Upper lobe of left lung (tissue), 4 donors: ENCODE results near the gene SH2D3C.

Experiments used
- POLR2A ChIP-seq, 4 donors: fragments of 450-650 bp; IDR thresholded peaks; one replicate each; pipeline ENCODE4 v1.5.1; 2016 to 2017; ENCODE audit warnings: antibody characterized with exemption in 4 of 4, mild to moderate bottlenecking in 2 of 4
- POLR2AphosphoS5 ChIP-seq, 2 donors: sonication (generic); formaldehyde crosslinking; IDR thresholded peaks; one replicate each; pipeline ENCODE4 v1.5.1; 2017; ENCODE audit warnings: antibody characterized with exemption in 2 of 2
- TF ChIP-seq, protein P1 (sequence below), 6 experiments: fragments of 450-650 bp in 4 of 6; fragments of 200-600 bp in 2 of 6; sonication (generic) in 2 of 6; IDR thresholded peaks; one replicate each; pipeline ENCODE4 v1.5.1; 2016 to 2019; ENCODE audit warnings: antibody characterized with exemption in 6 of 6

DNA sequence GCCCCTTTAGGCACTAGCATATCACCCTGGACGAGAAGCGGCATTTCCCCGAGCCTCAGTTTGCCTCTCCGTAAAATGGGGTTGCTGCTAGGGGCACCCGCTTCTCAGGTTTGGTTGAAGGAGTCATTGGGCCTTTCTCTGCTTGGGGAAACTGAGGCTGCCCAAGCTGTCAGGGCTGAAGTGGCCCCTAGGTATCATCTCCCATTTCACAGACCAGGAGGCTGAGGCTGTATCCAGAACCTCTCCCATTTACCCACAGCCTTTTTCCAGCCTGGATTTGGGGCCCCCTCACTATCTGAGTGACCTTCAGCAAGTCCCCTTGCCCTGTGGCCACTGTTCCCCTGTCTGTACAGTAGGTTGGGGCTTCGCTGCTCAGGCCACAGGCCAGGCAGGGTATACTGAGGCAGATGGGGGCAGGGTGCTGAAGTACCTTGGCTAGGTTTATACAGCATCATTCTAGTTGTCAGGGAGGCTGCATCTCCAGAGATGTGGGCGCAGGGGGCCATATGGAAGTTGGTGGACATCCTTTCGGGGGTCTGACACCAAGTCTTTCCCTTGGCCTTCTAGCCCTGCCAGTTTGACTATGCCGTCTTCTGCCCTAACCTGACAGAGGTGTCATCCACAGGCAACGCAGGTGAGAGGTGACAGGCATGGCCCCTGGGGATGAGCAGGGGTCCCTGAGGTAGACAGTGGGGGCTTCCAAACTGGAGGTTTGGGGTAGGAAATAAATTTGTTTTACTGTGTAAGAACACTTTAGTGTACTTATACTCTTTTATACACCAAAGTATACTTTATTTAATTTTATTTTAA is 32.1 kb upstream of the SH2D3C start:
- TF ChIP-seq POLR2A (IDR thresholded peaks at IDR 0.05) (no peak), POLR2AphosphoS5 (IDR thresholded peaks at IDR 0.05) (no peak)
- TF ChIP-seq, protein P1, sequence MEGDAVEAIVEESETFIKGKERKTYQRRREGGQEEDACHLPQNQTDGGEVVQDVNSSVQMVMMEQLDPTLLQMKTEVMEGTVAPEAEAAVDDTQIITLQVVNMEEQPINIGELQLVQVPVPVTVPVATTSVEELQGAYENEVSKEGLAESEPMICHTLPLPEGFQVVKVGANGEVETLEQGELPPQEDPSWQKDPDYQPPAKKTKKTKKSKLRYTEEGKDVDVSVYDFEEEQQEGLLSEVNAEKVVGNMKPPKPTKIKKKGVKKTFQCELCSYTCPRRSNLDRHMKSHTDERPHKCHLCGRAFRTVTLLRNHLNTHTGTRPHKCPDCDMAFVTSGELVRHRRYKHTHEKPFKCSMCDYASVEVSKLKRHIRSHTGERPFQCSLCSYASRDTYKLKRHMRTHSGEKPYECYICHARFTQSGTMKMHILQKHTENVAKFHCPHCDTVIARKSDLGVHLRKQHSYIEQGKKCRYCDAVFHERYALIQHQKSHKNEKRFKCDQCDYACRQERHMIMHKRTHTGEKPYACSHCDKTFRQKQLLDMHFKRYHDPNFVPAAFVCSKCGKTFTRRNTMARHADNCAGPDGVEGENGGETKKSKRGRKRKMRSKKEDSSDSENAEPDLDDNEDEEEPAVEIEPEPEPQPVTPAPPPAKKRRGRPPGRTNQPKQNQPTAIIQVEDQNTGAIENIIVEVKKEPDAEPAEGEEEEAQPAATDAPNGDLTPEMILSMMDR (IDR thresholded peaks at IDR 0.05) = no peak
